GM21619 (cell line): ENCODE measurements around the gene PRMT1.

ENCODE experiments used
- ATAC-seq: cut with Tn5 transposase; IDR thresholded peaks from one replicate; pipeline ENCODE4 v1.9.1; 2021; ENCODE audit not compliant: unreplicated experiment

PRMT1 gene

DNA sequence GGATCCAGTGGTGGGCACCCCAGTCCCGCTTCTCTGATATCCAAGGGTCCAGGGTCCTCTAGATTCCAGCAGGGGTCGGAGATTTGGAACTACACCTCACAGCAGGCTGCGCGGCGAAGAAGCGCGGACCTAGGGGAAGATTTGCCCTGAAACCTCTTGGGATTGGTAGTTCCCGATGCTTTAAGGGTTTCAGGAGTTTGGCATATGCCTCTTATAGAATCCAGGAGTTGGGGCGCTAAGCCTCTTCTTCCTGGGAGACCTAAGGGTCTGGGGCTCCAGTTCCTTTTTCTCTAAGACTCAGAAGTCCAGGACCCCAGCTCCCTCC is 11.0 kb upstream of the PRMT1 start:
- no peak for ATAC-seq

GRCh38 chr19:49667473-49667872 is 9.6 kb upstream of the PRMT1 start:
- no peak for ATAC-seq

DNA sequence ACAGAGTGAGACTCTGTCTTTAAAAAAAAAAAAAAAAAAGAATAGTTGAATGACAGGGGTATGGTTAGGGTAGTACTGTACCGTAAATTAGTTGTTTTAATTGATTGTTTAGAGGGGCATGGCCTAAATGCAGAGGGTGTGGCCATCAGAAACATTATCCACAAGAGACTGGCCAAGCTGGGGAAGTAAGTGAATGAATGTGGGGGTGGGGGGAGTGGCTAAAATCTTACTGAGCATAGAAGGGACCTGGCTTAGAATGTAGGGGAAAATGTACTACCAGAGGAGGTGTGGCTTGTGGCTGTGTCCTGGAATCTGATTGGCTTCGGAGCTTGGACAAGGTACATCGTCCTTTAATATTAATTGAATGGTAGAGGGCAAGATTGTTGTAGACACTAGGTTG is 7.6 kb upstream of the PRMT1 start:
- ATAC-seq, result no peak

DNA sequence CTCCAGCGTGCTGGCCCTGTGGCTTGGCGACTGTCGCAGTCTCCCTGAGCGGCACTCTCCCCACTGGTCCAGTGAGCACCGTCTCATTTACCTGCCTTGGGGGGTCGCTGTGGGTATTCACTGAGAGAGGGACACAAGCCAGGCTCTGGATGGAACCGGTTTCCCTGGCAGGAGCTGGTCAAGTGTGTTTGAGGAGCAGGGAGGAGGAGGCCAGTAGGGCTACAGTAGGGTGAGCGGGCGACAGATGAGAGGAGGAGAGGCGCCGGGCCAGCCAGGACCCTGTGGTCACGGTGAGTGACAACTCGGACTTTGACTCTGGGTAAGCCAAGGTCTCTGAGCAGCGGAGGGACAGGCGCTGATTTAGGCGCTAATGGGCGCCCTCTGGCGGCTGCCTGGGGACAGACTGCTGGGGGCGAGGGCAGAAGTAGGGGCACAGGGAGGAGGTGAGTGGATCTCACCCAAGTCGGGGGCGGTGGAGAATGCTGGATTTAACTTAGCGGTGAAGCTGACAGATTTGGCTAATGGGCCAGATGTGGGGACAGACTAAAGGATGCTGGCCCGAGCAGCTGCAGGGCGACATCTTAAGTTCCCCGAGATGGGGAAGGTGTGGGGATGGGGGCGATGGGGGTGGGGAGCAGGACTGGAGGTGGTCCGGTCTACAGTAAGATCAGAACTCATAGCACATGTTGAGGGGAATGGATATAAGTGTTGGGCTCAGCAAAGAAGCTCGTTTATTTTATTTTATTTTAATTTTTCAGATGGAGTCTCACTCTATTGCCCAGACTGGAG is 4.7 kb upstream of the PRMT1 start:
- ATAC-seq, result no peak

DNA sequence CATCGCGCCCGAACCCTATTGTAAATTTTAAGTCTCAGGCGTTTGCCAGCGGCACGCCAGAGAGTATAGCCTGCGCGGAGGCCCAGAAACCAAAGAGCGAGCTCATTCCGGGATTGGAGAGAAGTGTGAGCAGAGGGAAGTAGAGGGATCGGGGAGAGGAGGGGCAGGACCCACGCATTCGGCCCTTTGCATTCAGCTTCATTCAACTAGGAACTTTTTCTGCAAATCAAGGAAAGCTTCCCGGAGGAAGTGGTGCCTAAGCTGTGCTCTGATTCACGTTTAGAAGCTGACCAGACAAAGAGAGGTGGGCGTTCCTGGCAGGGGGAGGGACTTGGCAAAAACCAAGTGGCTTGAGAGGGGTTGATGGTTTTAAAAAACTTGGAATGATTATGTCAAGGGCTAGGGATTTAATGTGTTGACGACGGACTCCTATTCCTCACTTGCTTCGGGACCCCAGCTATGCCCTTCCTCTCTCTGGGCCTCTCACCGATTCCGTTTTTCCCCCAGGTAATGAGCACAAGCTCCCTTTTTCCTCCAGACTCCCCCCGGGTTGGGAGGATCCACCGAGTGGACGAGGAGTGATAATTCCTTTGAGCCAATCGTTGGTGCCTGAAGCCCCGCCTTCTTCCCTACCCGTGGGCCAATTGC is 811 bp upstream of the PRMT1 start:
- ATAC-seq, result peak; percentile 53

- ATAC-seq, result no peak
Observed at GRCh38 chr19:49676784-49677230, 264 bp upstream of the PRMT1 start.

DNA sequence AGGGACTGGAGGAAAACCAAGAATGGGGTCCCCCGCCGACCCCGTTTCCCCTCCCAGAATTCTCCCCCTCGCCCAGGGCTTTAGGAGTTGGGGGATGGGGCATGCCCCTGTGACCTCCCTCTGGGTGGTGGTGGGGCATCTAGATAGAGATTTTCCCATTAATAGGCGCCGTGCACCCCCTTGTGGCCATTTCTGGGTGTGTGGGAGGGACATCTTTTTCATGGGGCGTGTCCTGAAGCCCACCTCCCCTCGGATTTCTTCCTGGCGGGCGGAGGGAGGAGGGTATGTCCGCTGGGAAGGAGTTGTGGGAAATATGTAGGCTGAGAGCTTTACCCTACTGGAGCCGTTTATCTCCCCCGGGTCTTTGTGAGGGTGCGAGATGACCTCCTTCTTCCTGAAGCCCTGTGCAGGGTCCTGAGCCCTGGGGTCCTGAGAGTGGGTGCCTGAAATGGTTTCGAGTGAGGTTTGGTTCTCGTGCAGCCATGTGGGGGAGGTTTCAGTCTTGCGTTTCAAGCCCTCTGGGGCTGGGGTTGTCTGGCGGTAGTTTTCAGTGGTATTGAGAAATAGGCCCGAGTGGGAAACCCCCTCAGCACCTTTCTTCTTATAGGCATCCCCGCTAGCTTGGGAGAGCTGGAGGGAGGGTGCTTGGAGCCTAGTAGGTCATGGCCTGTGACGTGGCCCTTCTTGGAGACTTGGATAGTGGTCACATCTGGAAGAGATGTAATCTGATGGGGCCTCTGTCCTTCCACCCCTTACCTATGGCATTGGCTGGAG is 1.0 kb downstream of the PRMT1 start:
- ATAC-seq, result no peak

- ATAC-seq, result no peak
Observed at GRCh38 chr19:49678985-49679770, 2.1 kb downstream of the PRMT1 start.

GRCh38 chr19:49679771-49680413 is 2.8 kb downstream of the PRMT1 start:
- ATAC-seq, result no peak

DNA sequence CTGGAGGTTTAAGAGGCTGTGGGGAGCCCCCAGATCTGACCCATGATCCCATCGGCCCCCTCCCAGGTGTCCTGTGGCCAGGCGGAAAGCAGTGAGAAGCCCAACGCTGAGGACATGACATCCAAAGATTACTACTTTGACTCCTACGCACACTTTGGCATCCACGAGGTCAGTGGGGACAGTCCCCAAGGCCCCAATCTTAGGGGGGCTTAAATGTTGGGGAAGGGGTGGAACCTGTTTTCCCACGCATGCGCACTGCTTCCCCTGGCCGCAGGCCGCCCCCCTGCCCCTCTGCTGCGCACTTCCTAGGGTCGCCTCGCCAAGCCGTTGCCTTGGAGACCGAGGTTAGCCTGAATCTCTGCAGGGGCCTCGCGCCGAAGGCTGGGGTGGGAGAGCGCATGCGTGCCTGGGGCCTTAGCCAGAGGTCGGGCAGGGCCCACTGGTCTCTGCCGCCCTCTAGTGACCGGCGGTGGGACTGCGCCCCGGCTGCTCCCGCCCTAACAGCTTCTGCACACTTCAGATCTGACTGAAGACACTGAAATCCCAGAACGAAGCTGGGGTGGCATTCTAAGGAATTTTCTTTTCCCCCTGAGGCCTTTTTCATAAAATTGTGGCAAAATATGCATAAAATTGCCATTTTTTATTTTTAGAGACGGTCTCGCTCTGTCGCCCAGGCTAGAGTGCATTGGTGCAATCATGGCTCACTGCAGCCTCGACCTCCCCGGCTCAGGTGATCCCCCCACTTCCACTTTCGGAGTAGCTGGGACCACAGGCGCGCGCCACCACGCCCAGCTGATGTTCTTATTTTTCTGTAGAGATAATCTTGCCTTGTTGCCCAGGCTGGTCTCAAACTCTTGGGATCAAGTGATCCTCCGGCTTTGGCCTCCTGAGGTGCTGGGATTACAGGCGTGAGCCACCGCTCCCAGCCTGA is 3.6 kb downstream of the PRMT1 start:
- ATAC-seq, result no peak

DNA sequence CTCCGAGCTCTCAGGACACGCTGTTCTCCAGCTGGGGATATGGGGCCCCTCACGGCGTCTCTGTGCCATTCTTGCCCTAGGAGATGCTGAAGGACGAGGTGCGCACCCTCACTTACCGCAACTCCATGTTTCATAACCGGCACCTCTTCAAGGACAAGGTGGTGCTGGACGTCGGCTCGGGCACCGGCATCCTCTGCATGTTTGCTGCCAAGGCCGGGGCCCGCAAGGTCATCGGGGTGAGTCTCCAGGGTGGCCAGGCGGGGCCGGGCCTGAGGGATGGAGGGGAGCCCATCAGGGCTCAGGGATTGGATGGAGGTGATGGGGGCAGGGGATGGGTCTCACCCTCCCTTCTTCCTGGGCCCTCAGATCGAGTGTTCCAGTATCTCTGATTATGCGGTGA is 4.8 kb downstream of the PRMT1 start:
- ATAC-seq, result no peak

DNA sequence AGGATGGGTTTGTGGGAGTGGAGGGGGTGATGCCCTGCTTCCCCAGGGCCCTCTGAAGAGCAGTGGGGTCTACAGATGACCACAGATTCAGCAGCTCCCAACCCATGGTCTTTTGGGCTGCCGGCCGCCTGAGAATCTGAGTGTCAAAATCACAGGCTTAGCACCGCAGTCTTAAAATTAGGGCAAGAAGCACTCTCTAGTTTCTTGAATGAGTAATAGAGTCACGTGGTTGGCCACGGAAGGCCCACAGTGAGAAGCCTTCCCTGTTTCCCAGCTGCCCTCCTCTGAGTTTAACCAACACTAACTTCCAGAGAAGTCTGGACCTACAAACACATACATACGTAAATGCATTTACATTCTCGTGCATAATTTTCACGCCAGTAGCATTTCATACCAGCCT is 5.2 kb downstream of the PRMT1 start:
- no peak for ATAC-seq

- no peak for ATAC-seq
Observed at GRCh38 chr19:49683814-49684250, 6.8 kb downstream of the PRMT1 start.

GRCh38 chr19:49684251-49684982 is 7.3 kb downstream of the PRMT1 start:
- no peak for ATAC-seq

GRCh38 chr19:49684983-49685553 is 8.0 kb downstream of the PRMT1 start:
- ATAC-seq, result no peak

GRCh38 chr19:49685845-49686332 is 8.8 kb downstream of the PRMT1 start:
- no peak for ATAC-seq

GRCh38 chr19:49686503-49687088 is 9.5 kb downstream of the PRMT1 start:
- ATAC-seq, result no peak

DNA sequence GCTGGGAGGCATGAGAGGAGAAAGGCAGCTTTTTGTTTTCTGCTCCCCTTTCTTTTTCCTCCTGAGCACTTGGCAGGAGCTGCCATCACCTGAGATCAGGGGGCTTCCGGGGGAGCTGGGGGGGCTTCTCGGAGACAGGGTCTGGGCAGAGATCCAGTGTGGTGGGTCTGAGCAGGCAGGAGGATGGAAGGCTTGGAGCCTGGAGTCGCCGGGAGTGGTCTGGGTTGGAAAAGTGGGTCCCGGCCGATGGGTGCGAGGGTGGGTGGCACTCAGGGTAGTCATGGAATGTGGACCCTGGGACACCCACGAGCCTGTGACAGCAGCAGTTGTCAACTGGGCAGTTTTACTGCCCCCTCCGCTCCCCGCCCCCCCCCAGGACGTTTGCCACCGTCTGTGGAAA is 10.1 kb downstream of the PRMT1 start:
- no peak for ATAC-seq
